ENCODE measurements around the gene INHBE.

Gene INHBE

DNA sequence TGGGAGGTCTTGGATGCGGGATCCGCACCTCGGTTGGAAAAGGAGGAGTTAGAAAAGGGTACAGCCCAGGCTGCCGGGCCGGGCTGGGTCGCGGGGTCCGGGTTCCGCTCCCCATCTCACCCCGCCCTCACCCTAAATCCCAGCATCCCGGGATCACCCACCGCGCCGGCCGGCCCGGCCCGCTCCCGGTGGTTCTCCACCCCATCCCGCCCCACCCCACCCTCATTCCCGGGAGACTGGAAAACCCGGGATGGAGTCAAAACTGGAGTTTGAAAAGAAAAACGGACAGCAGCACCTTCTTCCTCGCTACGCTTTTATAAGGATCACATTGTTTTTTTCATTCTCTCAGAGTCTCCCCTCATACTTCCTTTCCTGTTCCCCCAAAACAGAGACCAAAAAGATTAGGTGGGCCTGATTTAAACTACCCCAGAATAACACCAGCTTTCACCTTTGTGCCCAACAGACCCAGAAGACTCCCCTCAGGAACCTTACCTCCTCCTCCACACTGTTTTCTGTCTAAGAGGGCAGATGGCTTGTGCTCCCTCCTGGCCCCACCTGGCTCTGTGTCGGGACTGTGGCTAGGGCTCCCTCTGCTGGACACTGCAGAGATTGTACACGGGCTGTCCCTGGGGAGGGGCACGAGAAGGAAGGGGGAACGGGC lies 7.3 kb downstream of the INHBE start (continued):
- TF ChIP-seq, protein P1, sequence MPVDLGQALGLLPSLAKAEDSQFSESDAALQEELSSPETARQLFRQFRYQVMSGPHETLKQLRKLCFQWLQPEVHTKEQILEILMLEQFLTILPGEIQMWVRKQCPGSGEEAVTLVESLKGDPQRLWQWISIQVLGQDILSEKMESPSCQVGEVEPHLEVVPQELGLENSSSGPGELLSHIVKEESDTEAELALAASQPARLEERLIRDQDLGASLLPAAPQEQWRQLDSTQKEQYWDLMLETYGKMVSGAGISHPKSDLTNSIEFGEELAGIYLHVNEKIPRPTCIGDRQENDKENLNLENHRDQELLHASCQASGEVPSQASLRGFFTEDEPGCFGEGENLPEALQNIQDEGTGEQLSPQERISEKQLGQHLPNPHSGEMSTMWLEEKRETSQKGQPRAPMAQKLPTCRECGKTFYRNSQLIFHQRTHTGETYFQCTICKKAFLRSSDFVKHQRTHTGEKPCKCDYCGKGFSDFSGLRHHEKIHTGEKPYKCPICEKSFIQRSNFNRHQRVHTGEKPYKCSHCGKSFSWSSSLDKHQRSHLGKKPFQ (tag by site-specific recombination; IDR thresholded peaks at IDR 0.05) = no peak
- TF ChIP-seq, protein P2, sequence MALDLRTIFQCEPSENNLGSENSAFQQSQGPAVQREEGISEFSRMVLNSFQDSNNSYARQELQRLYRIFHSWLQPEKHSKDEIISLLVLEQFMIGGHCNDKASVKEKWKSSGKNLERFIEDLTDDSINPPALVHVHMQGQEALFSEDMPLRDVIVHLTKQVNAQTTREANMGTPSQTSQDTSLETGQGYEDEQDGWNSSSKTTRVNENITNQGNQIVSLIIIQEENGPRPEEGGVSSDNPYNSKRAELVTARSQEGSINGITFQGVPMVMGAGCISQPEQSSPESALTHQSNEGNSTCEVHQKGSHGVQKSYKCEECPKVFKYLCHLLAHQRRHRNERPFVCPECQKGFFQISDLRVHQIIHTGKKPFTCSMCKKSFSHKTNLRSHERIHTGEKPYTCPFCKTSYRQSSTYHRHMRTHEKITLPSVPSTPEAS (tag by site-specific recombination; IDR thresholded peaks at IDR 0.05) = no peak; the same call in 1 of the 2 replicates
- TF ChIP-seq, protein P3, sequence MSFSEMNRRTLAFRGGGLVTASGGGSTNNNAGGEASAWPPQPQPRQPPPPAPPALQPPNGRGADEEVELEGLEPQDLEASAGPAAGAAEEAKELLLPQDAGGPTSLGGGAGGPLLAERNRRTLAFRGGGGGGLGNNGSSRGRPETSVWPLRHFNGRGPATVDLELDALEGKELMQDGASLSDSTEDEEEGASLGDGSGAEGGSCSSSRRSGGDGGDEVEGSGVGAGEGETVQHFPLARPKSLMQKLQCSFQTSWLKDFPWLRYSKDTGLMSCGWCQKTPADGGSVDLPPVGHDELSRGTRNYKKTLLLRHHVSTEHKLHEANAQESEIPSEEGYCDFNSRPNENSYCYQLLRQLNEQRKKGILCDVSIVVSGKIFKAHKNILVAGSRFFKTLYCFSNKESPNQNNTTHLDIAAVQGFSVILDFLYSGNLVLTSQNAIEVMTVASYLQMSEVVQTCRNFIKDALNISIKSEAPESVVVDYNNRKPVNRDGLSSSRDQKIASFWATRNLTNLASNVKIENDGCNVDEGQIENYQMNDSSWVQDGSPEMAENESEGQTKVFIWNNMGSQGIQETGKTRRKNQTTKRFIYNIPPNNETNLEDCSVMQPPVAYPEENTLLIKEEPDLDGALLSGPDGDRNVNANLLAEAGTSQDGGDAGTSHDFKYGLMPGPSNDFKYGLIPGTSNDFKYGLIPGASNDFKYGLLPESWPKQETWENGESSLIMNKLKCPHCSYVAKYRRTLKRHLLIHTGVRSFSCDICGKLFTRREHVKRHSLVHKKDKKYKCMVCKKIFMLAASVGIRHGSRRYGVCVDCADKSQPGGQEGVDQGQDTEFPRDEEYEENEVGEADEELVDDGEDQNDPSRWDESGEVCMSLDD (tag by site-specific recombination; IDR thresholded peaks at IDR 0.05) = no peak; the same call in none of the 2 replicates
- TF ChIP-seq ZNF76 (tag by site-specific recombination; IDR thresholded peaks at IDR 0.05; ENCODE audit: borderline replicate concordance, low read depth) = no peak; the same call in 1 of the 2 replicates
- TF ChIP-seq ZNF121 (tag by site-specific recombination; IDR thresholded peaks at IDR 0.05) = peak; percentile 98
- TF ChIP-seq ZNF549 (tag by site-specific recombination; IDR thresholded peaks at IDR 0.05) = no peak
- TF ChIP-seq, protein P4, sequence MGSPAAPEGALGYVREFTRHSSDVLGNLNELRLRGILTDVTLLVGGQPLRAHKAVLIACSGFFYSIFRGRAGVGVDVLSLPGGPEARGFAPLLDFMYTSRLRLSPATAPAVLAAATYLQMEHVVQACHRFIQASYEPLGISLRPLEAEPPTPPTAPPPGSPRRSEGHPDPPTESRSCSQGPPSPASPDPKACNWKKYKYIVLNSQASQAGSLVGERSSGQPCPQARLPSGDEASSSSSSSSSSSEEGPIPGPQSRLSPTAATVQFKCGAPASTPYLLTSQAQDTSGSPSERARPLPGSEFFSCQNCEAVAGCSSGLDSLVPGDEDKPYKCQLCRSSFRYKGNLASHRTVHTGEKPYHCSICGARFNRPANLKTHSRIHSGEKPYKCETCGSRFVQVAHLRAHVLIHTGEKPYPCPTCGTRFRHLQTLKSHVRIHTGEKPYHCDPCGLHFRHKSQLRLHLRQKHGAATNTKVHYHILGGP (tag by site-specific recombination; IDR thresholded peaks at IDR 0.05) = no peak
- TF ChIP-seq, protein P5, sequence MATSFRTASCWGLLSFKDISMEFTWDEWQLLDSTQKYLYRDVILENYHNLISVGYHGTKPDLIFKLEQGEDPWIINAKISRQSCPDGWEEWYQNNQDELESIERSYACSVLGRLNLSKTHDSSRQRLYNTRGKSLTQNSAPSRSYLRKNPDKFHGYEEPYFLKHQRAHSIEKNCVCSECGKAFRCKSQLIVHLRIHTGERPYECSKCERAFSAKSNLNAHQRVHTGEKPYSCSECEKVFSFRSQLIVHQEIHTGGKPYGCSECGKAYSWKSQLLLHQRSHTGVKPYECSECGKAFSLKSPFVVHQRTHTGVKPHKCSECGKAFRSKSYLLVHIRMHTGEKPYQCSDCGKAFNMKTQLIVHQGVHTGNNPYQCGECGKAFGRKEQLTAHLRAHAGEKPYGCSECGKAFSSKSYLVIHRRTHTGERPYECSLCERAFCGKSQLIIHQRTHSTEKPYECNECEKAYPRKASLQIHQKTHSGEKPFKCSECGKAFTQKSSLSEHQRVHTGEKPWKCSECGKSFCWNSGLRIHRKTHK (tag by site-specific recombination; IDR thresholded peaks at IDR 0.05) = no peak
- peak; percentile 88 for TF ChIP-seq GLIS2 (tag by site-specific recombination; IDR thresholded peaks at IDR 0.05)
- TF ChIP-seq, protein P6, sequence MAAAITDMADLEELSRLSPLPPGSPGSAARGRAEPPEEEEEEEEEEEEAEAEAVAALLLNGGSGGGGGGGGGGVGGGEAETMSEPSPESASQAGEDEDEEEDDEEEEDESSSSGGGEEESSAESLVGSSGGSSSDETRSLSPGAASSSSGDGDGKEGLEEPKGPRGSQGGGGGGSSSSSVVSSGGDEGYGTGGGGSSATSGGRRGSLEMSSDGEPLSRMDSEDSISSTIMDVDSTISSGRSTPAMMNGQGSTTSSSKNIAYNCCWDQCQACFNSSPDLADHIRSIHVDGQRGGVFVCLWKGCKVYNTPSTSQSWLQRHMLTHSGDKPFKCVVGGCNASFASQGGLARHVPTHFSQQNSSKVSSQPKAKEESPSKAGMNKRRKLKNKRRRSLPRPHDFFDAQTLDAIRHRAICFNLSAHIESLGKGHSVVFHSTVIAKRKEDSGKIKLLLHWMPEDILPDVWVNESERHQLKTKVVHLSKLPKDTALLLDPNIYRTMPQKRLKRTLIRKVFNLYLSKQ (tag by site-specific recombination; IDR thresholded peaks at IDR 0.05; ENCODE audit: borderline replicate concordance) = no peak
- peak; percentile 67 for TF ChIP-seq ZNF394 (tag by site-specific recombination; IDR thresholded peaks at IDR 0.05; ENCODE audit: borderline replicate concordance)
- no peak for TF ChIP-seq ZNF138 (tag by site-specific recombination; IDR thresholded peaks at IDR 0.05; ENCODE audit: borderline replicate concordance)
- TF ChIP-seq ZFP41 (tag by site-specific recombination; IDR thresholded peaks at IDR 0.05; ENCODE audit: borderline replicate concordance) = no peak
- no peak for TF ChIP-seq TCF7L2 (IDR thresholded peaks at IDR 0.05; ENCODE audit: borderline replicate concordance, low read depth, low read length)
- TF ChIP-seq, protein P7, sequence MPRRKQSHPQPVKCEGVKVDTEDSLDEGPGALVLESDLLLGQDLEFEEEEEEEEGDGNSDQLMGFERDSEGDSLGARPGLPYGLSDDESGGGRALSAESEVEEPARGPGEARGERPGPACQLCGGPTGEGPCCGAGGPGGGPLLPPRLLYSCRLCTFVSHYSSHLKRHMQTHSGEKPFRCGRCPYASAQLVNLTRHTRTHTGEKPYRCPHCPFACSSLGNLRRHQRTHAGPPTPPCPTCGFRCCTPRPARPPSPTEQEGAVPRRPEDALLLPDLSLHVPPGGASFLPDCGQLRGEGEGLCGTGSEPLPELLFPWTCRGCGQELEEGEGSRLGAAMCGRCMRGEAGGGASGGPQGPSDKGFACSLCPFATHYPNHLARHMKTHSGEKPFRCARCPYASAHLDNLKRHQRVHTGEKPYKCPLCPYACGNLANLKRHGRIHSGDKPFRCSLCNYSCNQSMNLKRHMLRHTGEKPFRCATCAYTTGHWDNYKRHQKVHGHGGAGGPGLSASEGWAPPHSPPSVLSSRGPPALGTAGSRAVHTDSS (tag by site-specific recombination; IDR thresholded peaks at IDR 0.05) = 0 out of 2 replicates have a peak, but pooled peaks have one; percentile 32
- no peak for TF ChIP-seq ZNF302 (tag by site-specific recombination; IDR thresholded peaks at IDR 0.05; ENCODE audit: low read depth)
- TF ChIP-seq ZNF354C (tag by site-specific recombination; IDR thresholded peaks at IDR 0.05; ENCODE audit: borderline replicate concordance, low read depth) = no peak
- no peak for TF ChIP-seq ZNF202 (tag by site-specific recombination; IDR thresholded peaks at IDR 0.05; ENCODE audit: borderline replicate concordance)
- peak; percentile 65 for TF ChIP-seq KLF16 (tag by site-specific recombination; IDR thresholded peaks at IDR 0.05)
- no peak for TF ChIP-seq HOXD13 (CRISPR knock-in tag; IDR thresholded peaks at IDR 0.05; ENCODE audit: borderline replicate concordance)
- peak; percentile 77 for TF ChIP-seq SP2 (tag by site-specific recombination; IDR thresholded peaks at IDR 0.05)
- TF ChIP-seq ZNF626 (tag by site-specific recombination; IDR thresholded peaks at IDR 0.05) = no peak
- TF ChIP-seq ZNF521 (tag by site-specific recombination; IDR thresholded peaks at IDR 0.05) = no peak
- TF ChIP-seq ZXDB (tag by site-specific recombination; IDR thresholded peaks at IDR 0.05) = peak; percentile 56; the same call in 1 of the 2 replicates
- TF ChIP-seq ZNF114 (tag by site-specific recombination; IDR thresholded peaks at IDR 0.05) = no peak
- peak; percentile 68 for TF ChIP-seq PRDM1 (tag by site-specific recombination; IDR thresholded peaks at IDR 0.05)

Measured in HEK293 (cell line).